Urothelium cell line (cell line): ENCODE data around the gene LARP4B.
"Not testable (repeated sequence)": the region's sequence is repeated elsewhere in the genome, so short reads cannot be mapped to it uniquely, and the experiment has no call there.

Experiments used
- DNase-seq: peaks from one replicate; pipeline ENCODE4 v3.0.0; 2011; ENCODE audit warnings: low spot score, mixed read lengths
- FAIRE-seq: peaks from 2 replicates; lab custom pipeline; 2011; peaks lifted over from hg19 to GRCh38; lab: Jason Lieb, UNC

Gene LARP4B

GRCh38 chr10:774661-775244 lies 156.8 kb downstream of the LARP4B start:
- no peak for FAIRE-seq
- no peak for DNase-seq

GRCh38 chr10:774223-774622 lies 157.3 kb downstream of the LARP4B start:
- DNase-seq, result no peak
- no peak for FAIRE-seq

GRCh38 chr10:773562-774161 lies 157.8 kb downstream of the LARP4B start:
- DNase-seq, result no peak
- no peak for FAIRE-seq

GRCh38 chr10:772227-772637 lies 159.3 kb downstream of the LARP4B start:
- no peak for FAIRE-seq
- no peak for DNase-seq

- FAIRE-seq, result no peak
These were observed 159.9 kb downstream of the LARP4B start for GRCh38 chr10:771647-772046.

GRCh38 chr10:770975-771374 lies 160.5 kb downstream of the LARP4B start:
- FAIRE-seq (no peak), DNase-seq (no peak)

More at GRCh38 chr10:771647-772046, 159.9 kb downstream of the LARP4B start:
- no peak for DNase-seq

- DNase-seq, FAIRE-seq: not testable (repeated sequence)
These were observed 161.3 kb downstream of the LARP4B start for GRCh38 chr10:770048-770712.

GRCh38 chr10:767794-768193 lies 163.7 kb downstream of the LARP4B start:
- DNase-seq, result no peak
- FAIRE-seq, result no peak

- FAIRE-seq (no peak), DNase-seq (no peak)
These were observed 164.3 kb downstream of the LARP4B start for GRCh38 chr10:767211-767610.

GRCh38 chr10:761376-761775 lies 170.1 kb downstream of the LARP4B start:
- FAIRE-seq (no peak), DNase-seq (no peak)

- FAIRE-seq, result no peak
- no peak for DNase-seq
These were observed 170.9 kb downstream of the LARP4B start for GRCh38 chr10:760622-761021.

GRCh38 chr10:759898-760477 lies 171.5 kb downstream of the LARP4B start:
- DNase-seq, result no peak
- no peak for FAIRE-seq
